Measurements from ENCODE around the gene CCL4L2. TPM values are rescaled to one million over a fixed set of nuclear protein-coding genes. Genes with fewer than 3 reads are reported as not detected.
"Not testable (repeated sequence)": the region's sequence is repeated elsewhere in the genome, so short reads cannot be mapped to it uniquely, and the experiment has no call there.

Gene CCL4L2
- total RNA-seq, 4 donors from 2014 or later = 1.1 TPM; not detected in 3

GRCh38 chr17:36193216-36193775 lies 17.6 kb upstream of the CCL4L2 start:
- intact Hi-C loops (cut with DNase I; ENCODE audit: low total_unique reads) = no loop called here
- no peak overlapping the region for H3K4me3 ChIP-seq (ENCODE audit: low read depth, poor library complexity, severe bottlenecking)
- WGBS, 2 donors = 43 to 56% methylated on average over 1 of the region's 1 CpG
- DNase-seq (ENCODE audit: low spot score in 2 of 2) = no peak
- TF ChIP-seq POLR2A (IDR thresholded peaks at IDR 0.05) (no peak), CTCF (IDR thresholded peaks at IDR 0.05) (no peak)

- H3K4me3 ChIP-seq (ENCODE audit: low read depth, poor library complexity, severe bottlenecking); intact Hi-C loops (cut with DNase I; ENCODE audit: low total_unique reads): not testable (repeated sequence)
- WGBS, 2 donors = 83 to 86% methylated on average over 8 of the region's 8 CpGs
Measured at GRCh38 chr17:36194147-36194831, 16.6 kb upstream of the CCL4L2 start.

GRCh38 chr17:36194832-36195433 lies 15.9 kb upstream of the CCL4L2 start:
- DNase-seq (ENCODE audit: low spot score in 2 of 2); intact Hi-C loops (cut with DNase I; ENCODE audit: low total_unique reads); H3K4me3 ChIP-seq (ENCODE audit: low read depth, poor library complexity, severe bottlenecking): not testable (repeated sequence)
- WGBS, 2 donors = 85 to 87% methylated on average over 10 of the region's 10 CpGs

More at GRCh38 chr17:36194147-36194831, 16.6 kb upstream of the CCL4L2 start:
- not testable (repeated sequence) for DNase-seq (ENCODE audit: low spot score in 2 of 2)

- TF ChIP-seq POLR2A (IDR thresholded peaks at IDR 0.05) (no peak), CTCF (IDR thresholded peaks at IDR 0.05) (no peak)
- no peak for DNase-seq (ENCODE audit: low spot score in 2 of 2)
- no peak overlapping the region for H3K4me3 ChIP-seq (ENCODE audit: low read depth, poor library complexity, severe bottlenecking)
- intact Hi-C loops (cut with DNase I; ENCODE audit: low total_unique reads) = no loop called here
- 77 to 83% methylated on average over 10 of the region's 10 CpGs for WGBS, 2 donors
Measured at GRCh38 chr17:36195434-36196130, 15.3 kb upstream of the CCL4L2 start.

- DNase-seq (ENCODE audit: low spot score in 2 of 2) = no peak
- 68 to 78% methylated on average over 3 of the region's 3 CpGs for WGBS, 2 donors
Measured at GRCh38 chr17:36196131-36196486, 14.8 kb upstream of the CCL4L2 start.

GRCh38 chr17:36197387-36197703 lies 13.5 kb upstream of the CCL4L2 start:
- 52 to 53% methylated on average over 4 of the region's 4 CpGs for WGBS, 2 donors
- intact Hi-C loops (cut with DNase I; ENCODE audit: low total_unique reads) = no loop called here
- TF ChIP-seq POLR2A (IDR thresholded peaks at IDR 0.05) (no peak), CTCF (IDR thresholded peaks at IDR 0.05) (no peak)
- DNase-seq (ENCODE audit: low spot score in 2 of 2) = no peak
- H3K4me3 ChIP-seq (ENCODE audit: low read depth, poor library complexity, severe bottlenecking) = no peak overlapping the region

More at GRCh38 chr17:36196131-36196486, 14.8 kb upstream of the CCL4L2 start:
- TF ChIP-seq CTCF (IDR thresholded peaks at IDR 0.05) = no peak
- TF ChIP-seq POLR2A (IDR thresholded peaks at IDR 0.05) = no peak
- no peak overlapping the region for H3K4me3 ChIP-seq (ENCODE audit: low read depth, poor library complexity, severe bottlenecking)
- intact Hi-C loops (cut with DNase I; ENCODE audit: low total_unique reads) = no loop called here
